T-helper 2 cell treated with Interferon-gamma antibody and Interleukin-4, amounts not matched to agents 100 ng/mL and 5 ng/mL, for 36 hours (primary cell): Measurements from ENCODE around the gene CLMP. TPM values are rescaled to one million over a fixed set of nuclear protein-coding genes. Genes with fewer than 3 reads are reported as not detected.

Experiments
- intact Hi-C: fragments of 100-400 bp; cut with micrococcal nuclease; formaldehyde crosslinking; loops from one replicate; pipeline ENCODE4 v1.15.1; 2023
- total RNA-seq: library from RNA; stranded (reverse); gene quantifications from 2 replicates; pipeline ENCODE4 v1.2.3, GENCODE V29; 2022

Gene CLMP
- total RNA-seq, 1 donor from 2014 or later, result 0.09 TPM

- intact Hi-C loops, result loop anchor here (2.0 kb wide), 1 partner anchor 24 kb away; the partner anchor contains the start of gene HSPA8
Measured at GRCh38 chr11:123086305-123086704, 108.7 kb downstream of the CLMP start.

DNA sequence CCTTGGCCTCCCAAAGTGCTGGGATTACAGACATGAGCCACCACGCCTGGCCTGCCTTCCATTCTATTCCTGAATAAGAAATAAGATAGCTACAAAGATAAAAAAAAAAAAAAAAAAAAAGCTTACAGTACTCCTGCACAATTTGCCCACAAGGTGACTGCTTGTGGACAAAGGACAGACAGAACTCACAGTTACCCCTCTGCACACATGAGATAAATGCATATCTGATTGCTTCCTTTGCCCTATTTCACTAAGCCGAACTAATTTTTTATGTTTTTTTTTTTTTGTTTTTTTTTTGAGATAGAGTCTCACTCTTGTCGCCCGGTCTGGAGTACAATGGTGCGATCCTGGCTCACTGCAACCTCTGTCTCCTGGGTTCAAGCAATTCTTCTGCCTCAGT lies 109.6 kb downstream of the CLMP start:
- intact Hi-C loops, result no loop called here

GRCh38 chr11:123084454-123084853 lies 110.6 kb downstream of the CLMP start:
- intact Hi-C loops, result no loop called here

- intact Hi-C loops, result loop anchor here (1.0 kb wide), 1 partner anchor 13 kb away; no protein-coding TSS in a partner anchor
Measured at GRCh38 chr11:123083623-123084029, 111.4 kb downstream of the CLMP start.

GRCh38 chr11:123082977-123083376 lies 112.1 kb downstream of the CLMP start:
- intact Hi-C loops, result loop anchor here (1.0 kb wide), 1 partner anchor 13 kb away; no protein-coding TSS in a partner anchor

DNA sequence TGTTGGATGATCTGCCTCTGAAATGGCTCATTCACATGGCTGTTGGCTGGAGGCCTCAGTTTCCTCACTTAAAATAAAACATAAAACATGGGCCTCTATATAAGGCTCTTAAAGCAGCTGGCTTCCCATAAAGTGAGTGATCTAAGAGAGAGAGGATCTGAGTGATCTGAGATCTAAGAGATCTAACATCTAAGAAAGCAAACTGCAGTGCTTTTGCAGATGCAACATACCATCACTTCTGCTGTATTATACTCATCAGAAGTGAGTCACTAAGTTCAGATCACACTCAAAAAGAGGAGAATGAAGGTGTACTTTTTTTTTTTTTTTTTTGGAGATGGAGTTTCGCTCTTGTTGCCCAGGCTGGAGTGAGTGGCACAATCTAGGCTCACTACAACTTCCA lies 115.0 kb downstream of the CLMP start:
- intact Hi-C loops, result no loop called here

DNA sequence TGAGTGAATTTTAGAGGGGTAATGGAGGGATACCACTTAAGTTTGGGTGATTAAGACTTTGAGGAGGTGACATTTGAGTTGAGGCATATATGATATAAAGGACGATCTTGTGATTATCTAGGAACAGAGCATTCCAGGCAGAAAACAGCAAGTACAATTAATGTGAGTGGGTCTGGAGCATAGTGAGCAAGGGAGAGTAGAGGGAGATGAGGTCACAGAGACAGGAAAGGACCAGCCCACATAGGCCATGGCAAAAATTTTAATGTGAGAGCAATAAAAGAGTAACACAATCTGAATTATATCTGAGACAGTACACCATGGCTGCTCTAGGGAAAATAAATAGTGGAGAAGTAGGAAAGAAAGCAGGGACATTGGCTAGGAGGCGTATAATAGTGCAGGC lies 118.6 kb downstream of the CLMP start:
- intact Hi-C loops, result no loop called here

DNA sequence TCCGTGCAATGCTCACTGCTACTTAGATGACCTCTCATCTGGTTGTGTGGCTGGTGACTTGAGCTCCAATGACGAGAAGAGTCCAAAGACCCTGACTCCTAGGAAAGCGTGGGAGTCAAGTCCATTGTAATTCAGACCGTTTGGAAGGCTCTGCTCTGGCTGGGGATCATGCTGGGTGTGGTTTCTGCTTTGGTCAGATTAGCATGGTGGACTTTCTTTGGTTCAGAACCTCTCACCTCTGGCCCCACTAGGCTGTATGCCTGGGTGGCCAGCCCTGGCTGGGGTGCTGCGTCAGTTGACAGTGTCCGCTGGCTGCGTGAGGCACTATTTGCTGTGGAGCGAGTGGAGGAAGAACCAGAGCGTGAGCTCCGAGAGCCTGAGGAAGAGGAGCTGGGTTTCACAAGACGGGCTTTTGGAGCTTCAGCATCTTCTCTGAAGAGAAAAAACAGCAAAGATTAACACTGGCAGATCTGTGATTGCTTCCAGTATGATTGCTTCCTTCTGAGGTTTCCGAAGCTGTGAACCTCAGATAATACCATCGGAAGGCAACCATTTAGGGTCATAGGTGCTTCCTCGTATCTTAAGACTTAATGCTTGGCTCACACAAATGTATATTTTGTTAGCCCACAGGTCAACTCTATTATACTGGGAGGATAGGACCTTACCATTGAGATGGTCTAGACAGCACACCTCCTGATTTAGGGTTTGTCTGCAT lies 121.5 kb downstream of the CLMP start:
- intact Hi-C loops, result no loop called here

DNA sequence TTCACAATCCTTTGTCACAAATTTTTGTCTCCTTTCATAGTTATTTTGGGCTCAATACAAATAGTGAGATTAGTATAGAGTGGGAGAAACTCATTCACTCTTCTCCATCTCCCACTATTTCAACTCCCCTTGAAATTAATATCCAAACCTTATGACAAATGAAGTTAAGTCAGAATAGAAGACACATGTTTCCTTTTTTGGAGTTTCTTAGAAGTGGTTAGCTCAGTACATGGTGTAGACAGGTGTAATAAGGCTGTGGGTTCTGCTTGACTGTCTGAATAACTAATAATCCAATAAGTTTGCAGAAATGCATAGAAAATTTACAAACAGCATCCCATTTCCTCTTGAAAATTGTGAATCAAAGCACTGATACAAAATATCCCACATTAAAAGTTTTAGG lies 122.3 kb downstream of the CLMP start:
- intact Hi-C loops, result no loop called here

GRCh38 chr11:123072332-123072761 lies 122.7 kb downstream of the CLMP start:
- intact Hi-C loops, result no loop called here

- intact Hi-C loops, result loop anchor here (1.0 to 10.0 kb wide), 6 partner anchors 8 to 1885 kb away; partner anchors contain the start of genes CCDC15, HSPA8 and UBASH3B
Measured at GRCh38 chr11:123069908-123070821, 124.9 kb downstream of the CLMP start.

- intact Hi-C loops, result loop anchor here (10.0 kb wide), 3 partner anchors 411 to 1889 kb away; partner anchors contain the start of genes CCDC15 and UBASH3B
Measured at GRCh38 chr11:123065621-123066020, 129.4 kb downstream of the CLMP start.

DNA sequence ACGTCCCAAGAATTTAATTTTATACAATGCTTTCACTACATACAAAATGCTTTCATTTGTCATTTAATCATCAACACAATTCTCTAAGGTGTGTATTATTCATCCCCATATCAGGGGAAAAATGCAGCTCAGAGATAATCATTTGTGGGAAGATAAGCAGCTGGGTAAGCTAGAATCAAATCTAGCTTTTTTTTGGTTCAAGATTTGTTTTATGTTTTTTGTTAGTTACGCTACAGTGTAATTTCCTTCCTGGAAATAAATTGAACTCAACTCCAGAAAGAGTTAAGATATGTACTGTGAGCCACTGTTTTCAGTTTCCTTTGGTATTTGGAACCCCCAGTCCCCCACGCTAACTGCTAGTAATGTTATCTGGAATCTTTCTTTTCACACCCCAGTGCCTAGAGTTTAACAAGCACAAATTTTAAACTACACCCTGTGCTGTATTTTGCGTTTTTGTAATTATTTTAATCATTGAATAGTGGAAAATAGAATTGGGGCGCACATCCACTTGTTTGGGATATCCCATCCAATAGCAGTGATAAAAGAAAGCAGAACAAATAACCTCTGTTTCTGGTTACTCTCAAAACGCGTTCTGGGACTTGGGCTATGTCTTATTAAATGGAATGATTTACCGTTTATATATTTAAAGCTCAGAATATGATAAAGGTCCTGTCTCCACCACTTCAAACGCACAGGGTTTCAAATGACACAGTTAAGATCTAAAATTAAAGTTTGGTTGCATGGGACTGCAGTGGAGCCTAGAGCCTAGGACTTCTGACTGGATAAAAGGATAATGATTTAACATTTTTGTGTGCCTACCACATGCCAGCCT lies 131.0 kb downstream of the CLMP start:
- intact Hi-C loops, result loop anchor here (2.0 to 10.0 kb wide), 7 partner anchors 23 to 1891 kb away; partner anchors contain the start of genes CCDC15, GRAMD1B, SC5D and UBASH3B

- intact Hi-C loops, result loop anchor here (1.0 to 10.0 kb wide), 10 partner anchors 7 to 1892 kb away; partner anchors contain the start of genes CCDC15, GRAMD1B, SC5D and UBASH3B
Measured at GRCh38 chr11:123062892-123063825, 131.9 kb downstream of the CLMP start.

DNA sequence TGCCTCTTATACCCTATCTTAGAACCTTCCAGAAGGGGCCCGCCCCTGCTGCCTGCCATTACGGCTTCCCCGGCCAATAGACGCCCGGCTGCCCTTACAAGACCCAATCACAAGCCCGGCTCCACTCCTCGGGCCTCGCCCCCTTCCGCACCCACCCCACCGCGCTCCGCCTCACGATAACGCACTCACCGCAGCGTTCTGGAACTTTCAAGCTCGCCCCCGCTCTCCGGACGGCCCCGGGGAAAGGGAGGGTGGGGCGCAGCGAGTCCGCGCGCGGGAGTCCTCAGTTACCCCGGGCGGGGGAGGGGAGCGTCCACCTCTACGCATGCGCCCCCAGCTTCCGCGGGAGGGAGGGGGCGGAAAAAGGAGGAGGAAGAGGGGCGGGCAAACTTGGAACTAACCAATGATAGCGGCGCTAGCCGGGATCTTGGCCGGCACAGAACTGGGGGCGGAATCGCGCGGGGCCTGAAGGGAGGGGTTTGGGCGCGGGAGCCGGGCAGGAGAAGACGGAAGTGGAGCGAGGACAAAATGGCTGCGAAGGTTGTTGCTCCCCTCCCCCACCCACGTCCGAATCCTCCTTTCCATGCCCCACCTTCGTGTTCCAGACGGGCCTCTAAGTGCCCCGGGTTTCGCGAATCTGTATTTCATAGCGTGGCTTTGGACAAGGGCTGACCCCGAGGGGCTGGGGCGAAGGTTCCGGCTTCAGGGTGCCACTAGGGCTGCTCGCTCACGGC lies 132.7 kb downstream of the CLMP start:
- intact Hi-C loops, result loop anchor here (1.0 to 10.0 kb wide), 10 partner anchors 8 to 1892 kb away; partner anchors contain the start of genes CCDC15, GRAMD1B, SC5D and UBASH3B

DNA sequence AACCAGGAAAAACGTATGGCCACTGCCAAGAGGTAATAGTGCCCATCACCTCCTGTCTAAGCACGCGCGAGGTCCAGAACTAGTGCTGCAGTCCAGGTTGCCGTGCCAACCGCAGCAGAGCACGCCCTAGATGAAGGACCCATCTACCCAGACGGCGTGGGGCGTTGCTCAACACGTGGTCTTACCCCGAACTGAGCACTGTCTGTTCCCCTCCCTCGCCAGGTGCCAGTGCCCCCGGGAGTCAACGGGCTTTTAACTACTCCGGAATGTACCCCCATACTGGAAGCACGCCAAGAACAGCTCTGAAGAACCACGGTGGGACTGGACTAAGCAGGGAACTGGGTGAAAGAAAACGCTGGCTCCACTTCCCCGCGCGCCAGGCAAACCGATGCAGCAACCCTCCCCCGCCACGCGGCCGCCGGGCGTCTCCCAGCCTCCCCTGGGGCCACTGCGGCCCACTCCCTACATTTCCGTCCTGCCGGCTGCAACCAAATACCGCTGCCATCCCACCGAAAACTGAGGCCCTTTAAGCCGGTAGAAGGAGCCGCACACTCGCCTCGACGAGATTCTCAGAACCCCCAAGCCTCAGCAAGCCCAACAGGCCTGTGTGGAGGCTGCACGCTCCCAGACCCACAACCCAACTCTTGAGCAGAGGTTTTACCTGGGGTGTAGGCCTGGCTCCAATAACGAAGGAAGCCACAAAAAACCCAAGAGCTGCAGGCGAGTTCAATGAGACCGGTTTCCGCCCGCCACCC lies 133.5 kb downstream of the CLMP start, which contains the start of gene HSPA8:
Gene HSPA8 (minus strand): TSS at position 734 of the 755 bp plus-strand sequence. CDS start 812 bp downstream, outside the sequence.
- intact Hi-C loops, result loop anchor here (1.0 to 10.0 kb wide), 11 partner anchors 9 to 1893 kb away; partner anchors contain the start of genes CCDC15, GRAMD1B, SC5D and UBASH3B

DNA sequence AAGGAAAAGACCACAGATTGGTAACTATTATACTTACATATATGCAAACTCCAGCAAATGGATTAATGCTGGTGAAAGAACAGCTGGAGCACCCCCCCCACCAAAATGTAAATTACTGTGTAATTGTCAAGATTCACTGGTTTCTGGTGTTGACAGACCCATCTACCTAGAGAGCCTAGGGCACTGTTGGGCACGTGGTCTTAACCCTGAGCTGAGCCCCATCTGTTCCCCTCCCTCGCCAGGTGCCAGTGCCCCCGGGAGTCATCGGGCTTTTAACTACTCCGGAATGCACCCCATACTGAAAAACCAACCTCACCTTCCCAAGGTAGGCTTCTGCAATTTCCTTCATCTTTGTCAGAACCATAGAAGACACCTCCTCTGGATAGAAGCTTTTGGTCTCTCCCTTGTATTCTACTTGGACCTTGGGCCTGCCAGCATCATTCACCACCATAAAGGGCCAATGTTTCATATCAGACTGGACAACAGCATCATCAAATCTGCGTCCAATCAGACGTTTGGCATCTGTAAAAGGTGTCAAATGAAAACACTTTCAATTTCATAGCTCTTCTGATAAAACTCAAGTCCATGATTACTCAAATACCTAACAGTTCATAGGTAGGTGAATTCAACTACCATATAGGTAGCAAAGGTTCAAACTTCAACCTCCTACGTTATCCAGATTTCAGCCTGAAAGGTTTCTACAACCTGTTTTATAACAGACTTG lies 134.6 kb downstream of the CLMP start:
- intact Hi-C loops, result loop anchor here (2.0 to 10.0 kb wide), 6 partner anchors 82 to 1894 kb away; partner anchors contain the start of genes CCDC15, GRAMD1B, SC5D and UBASH3B
